SW 1271 (cell line): ENCODE results near the gene LCOR.
"Not testable (repeated sequence)": the region's sequence is repeated elsewhere in the genome, so short reads cannot be mapped to it uniquely, and the experiment has no call there.

Experiments
- DNase-seq, 2 experiments: peaks; one replicate each; lab custom pipeline; 2025; lab: John Stamatoyannopoulos, UW

The LCOR gene

DNA sequence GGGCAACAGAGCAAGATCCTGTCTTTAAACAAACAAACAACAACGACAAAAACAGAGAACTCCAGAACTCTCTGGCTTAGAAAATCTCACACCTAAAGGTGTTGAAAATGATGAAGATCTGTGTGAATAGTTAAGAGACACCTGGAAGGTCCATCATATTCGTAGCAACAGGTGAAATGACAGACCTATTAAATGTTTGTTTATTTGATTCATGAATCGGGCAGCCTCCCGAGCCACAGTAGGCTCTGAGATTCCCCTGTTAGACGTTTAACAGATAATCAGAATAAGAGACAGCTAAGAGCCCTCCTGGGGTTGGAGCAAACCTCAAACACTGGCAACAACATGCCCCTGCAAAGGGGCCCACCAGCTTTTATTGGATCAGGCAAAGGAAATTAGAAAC lies 103.7 kb downstream of the LCOR start:
- DNase-seq = no peak

DNA sequence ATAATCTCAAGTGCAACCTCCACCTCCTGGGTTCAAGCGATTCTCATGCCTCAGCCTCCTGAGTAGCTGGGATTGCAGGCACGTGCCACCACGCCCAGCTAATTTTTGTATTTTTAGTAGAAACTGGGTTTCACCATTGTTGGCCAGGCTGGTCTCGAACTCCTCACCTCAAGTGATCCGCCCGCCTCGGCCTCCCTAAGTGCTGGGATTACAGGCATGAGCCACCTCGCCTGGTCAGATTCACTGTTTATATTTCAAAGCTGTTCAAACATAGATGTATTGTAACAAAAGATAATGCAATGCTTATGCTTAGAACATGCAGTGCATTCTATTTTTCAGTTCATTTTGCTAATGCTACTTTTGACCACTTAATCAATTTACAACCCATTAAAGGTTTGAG lies 111.1 kb downstream of the LCOR start:
- DNase-seq = not testable (repeated sequence)

DNA sequence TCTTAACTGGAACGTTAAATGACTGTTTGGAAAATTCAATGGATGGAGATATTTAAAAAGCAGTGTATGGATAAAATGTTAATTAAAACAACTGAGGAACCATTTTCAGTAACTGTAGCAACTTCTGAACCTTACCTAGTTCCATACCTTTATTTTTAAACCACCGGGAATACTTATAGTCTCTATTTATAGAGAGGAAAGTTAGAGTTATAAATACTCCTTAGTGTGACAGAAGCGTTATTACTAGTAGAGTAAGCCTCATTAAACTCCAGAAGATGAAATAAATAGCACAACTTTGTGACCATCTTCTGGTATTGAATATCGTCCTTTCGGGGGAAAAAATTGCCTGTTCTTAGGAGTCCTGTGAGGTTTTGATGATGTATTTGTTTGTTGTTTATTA lies 114.9 kb downstream of the LCOR start:
- DNase-seq = no peak

DNA sequence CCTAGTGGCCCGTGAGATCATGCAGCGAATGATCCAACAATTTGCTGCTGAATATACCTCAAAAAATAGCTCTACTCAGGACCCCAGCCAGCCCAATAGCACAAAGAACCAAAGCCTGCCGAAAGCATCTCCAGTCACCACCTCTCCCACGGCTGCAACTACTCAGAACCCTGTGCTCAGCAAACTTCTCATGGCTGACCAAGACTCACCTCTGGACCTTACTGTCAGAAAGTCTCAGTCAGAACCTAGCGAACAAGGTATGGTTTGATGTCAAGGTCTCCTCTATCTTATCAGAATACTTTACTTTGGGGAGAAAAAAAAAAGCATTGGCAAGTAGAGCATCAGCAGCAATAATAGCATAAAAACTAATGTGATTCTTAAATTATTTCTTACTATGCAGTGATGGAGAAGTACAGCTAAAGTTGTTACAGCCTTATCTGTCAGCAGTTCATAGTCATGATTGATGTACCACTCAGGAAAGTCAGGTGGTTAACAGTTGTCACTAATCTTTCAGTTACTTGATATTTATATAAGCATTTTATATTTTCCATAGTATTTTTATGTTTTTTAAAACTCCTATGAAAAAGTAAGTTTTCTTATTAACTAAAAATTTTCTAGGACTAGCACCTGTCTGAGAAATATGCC lies 117.1 kb downstream of the LCOR start:
- DNase-seq = no peak

DNA sequence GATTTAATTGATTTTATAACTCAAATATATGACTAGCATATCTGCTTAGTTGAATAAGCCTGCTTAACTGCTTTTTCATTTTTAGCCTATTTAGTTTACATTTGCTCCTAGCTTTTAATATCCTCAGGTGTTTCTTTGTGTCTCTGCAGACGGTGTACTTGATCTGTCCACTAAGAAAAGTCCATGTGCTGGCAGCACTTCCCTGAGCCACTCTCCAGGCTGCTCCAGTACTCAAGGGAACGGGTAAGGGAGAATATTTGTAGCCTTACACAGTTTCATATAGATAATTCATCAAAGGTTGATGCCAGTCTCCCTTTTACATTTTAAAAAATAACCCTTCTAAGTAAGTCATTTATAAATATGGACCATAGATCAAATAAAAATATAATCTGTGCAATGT lies 119.9 kb downstream of the LCOR start:
- no peak for DNase-seq

DNA sequence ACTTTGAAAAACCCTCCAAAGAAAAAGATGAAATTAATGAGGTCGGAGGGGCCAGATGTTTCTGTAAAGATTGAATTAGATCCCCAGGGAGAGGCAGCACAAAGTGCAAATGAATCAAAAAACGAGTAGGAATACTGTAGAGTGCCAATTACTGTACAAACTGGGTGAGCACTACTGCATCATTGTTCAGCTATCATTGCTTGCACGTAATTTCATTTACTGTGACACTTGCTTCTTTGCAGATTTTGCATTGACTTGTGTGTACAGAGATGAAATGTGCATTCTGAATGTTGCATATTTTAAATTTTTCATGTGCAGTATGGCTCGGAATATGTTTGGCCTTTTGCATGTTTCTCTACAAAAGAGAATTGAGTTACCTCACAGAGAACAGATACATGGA lies 123.7 kb downstream of the LCOR start:
- no peak for DNase-seq

DNA sequence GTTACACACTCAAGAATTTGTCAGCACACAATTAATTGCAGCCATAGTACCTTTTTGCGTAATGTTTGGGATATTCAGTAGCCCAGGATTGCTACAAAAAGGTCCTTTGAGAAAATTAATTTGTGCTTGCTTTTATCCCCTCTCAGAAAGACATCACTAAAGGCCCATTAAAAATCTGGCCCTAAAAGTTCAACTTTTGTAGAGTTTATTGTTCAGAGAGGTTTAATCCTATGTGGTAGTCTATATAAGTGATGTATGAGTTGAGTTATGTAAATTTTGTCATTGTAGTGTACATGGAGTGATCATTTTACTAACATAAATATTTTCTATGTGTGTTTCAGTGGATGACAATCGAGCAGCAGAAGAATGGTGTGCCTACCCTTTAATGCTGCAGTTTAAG lies 126.0 kb downstream of the LCOR start:
- no peak for DNase-seq

DNA sequence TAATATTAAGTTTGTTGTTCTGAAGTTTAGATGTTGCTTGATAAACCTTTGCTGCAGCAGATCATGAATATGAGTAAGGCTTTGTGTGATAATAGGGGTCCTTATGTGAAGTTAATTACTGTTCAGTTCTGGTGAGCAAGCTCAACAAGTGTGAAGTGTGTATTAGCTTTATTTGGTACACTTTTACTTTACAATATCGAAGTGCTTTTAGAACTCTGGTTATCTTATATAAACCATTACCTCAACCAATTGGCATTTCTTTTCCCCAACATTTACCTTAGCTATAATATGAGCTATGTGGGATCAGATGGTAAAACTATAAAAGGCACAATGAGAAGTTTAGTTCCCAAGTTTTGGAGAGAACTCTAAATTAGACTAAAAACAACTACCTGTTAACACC lies 127.6 kb downstream of the LCOR start:
- DNase-seq = no peak

DNA sequence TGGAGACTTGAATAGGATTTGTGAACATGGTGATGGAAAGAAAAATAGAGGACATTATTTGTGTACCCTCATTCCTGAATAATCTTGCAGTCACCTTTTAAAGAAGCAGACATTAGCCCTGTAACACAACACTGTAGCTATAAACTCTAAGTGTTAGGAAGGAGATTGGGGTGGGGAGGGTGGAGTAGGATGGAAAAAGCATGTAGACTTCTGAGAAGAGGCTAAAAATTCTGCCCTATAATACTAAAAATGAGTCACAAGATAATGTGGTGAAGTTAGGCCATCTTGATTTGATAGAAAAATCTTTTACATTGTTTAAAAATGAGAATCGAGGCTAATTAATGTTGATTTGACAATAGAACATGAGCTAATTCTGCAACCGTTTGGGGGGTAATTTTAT lies 128.8 kb downstream of the LCOR start:
- DNase-seq = no peak

DNA sequence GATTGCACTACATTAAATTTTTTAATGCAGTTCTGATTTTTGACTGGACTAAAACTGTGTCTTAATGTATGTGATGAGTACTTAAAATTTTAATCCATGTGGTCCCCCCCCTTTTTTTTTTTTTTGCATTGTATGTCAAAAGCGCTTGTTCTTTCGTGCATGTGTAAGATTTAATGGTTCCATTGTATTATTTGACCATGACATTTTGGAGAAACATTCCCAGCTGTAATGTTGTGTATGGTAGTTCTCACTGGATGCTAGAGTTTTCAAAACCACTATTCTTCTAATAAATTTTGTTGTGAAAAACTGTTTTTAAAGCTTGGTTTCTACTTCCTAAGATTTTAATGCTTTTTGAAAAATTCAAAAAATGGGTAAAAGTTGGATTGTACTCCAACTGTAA lies 132.0 kb downstream of the LCOR start:
- no peak for DNase-seq

DNA sequence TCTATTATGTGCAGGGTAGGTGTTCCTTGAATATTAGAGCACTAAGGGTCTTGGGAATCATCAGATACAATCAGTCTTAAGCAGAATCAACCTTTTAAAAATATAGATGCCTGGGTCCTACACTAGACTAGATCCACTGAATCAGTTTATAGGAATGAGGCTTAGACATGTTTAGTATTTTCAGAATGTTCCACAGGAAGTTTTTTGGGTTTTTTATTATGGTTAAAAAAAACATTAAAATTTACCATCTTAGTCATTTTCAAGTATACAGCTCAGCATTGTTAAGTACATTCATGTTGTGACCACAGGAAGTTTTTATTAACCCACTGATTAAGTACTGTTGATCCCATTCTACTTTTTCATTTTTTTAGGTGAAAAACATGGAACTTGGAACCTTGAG lies 135.7 kb downstream of the LCOR start:
- no peak for DNase-seq

DNA sequence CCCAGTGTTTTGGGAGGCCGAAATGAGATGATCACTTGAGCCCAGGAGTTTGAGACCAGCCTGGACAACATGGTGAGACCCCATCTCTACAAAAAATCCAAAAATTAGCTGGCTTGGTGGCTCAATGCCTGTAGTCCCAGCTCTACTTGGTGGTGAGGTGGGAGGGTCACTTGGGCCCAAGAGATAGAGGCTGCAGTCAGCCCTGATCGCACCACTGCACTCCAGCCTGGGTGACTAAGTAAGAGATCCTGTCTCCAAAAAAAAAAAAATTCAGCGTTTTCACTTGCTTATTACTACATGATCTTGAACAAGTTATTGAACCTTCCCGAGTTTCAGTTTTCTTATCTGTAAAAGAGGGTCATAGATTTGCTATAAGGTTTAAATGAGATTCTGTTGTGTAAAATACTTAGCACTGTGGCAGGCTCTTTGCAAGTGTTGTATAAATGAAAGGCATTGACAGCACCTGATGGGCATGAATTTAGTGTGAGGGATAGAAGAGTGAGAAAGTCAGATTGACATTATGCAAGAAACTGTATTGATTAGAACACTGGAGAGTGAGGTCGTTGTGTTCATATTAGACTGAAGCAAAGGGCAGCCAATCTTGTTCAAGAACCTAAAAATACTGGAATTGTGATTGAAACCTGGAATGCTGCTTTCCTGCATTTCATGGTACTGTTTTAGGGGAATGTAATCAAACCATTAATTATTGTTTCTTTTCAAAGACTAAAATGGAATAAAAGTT lies 136.8 kb downstream of the LCOR start:
- DNase-seq = no peak

DNA sequence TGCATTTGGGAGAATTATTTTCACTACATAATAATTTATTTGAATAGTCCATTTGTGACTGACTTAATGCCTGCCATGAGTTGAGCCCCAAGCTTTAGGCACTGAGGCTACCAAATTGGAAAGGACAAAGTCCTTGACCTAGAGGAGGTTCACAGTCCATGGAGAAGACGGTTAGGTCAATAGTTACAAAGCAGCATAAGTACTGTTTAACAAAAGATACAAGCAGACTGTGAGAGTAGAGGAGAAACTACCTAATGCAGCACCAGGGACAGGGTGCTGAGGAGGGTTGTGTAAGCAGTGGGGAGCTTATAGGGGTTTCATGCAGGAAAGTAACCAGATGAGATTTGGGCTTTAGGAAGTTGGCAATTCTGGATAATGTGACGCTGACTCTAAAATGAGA lies 139.2 kb downstream of the LCOR start:
- DNase-seq = no peak

DNA sequence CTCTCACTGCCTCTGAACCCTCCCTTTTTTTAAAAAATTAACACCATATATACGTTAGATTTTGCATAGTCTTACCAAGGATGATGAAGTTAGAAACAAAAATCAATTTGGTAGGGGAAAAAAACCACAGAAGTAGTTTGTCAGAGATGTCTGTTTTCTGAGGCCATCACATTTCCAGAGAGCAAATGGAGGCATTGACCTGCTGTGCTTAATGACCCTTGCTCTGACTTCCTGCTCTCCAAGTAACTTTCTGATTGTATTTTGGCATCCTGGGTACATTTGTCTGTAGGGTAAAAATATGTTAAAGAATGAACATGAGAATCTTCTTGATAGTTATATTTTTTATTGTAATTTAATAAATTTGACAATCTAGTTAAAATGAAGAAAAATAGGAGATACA lies 140.2 kb downstream of the LCOR start:
- no peak for DNase-seq

DNA sequence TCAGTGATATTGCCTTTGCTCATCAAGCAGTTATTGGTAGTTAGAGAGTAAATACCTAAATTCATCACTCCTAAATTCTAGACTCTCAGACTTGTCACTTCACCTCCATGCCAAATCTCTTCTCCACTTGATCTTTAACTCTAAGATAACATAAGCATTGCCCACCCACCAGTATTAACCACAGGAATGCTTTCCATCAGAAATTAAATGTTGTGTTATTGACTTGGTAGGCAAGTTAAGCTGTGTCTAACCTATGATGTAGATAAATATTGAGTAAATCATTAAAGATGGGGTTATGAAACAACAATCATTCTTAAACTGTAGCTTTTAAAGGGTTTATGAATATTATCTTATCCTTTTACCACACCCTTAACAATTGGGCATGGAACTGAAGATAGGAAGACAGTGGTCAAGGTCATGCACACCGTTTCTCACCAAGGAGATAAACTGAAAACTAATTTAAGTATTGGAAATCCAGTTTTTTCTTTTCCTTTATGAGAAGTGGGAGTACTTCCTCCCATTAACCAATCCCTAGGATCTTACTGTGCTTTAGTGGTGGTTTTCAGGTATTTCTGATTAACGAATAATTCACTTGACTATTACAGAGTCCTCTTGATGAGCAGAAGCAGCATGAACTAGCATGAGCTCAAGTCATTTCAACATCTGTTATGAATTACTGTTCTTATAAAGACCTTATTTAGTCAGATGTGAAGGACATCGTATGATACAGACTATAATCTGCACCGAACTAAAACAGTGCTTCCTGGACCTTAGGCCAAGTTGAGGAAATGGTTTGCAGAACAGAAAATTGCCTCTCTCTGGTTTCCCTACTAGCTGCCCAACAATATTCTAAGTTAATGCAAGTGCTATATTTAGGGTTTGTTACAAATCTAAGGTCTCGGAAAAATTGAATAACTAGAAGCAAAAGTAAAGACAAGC lies 142.0 kb downstream of the LCOR start:
- DNase-seq = no peak

DNA sequence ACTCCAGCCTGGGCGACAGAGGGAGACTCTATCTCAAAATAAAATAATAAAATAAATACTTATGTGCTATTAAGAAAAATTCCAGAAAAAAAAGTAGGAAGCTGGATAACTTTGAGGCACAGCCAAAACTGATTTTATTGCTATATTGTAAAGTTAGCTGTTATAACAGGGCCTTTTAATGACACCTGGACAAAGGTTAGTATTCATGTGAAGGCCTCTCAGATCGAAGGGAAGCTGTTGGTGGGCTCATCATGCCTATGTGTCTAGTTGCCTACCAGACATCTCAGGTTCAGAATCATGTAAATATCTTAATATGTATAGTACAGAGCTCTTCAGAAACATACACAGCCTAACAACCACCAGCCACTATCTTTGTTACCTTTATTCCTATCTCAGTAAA lies 143.0 kb downstream of the LCOR start:
- no peak for DNase-seq

DNA sequence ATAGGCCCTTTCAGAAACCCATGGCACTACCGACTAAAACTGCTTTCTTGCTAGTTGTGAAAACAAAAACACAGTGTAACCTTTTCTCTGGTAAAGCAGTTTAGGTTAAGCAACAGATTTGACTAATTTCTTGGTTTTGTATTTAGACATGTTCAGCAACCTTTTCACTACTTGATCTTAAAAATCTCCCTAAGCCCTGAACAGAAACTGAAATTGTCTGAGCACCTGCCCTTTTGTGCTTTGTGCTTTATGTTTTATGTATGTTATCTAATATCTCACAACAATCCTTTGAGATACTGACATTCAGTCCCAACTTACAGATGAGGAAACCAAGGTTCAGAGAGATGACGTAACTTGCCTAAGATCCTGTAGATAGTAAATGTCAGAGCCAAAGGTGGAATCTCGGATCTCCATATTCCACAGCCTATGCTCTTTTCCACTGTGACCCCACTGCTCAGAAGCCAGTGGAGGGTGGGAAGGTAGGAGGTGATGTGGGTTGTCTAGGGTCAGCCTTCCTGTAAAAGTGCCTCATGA lies 146.6 kb downstream of the LCOR start:
- no peak for DNase-seq

DNA sequence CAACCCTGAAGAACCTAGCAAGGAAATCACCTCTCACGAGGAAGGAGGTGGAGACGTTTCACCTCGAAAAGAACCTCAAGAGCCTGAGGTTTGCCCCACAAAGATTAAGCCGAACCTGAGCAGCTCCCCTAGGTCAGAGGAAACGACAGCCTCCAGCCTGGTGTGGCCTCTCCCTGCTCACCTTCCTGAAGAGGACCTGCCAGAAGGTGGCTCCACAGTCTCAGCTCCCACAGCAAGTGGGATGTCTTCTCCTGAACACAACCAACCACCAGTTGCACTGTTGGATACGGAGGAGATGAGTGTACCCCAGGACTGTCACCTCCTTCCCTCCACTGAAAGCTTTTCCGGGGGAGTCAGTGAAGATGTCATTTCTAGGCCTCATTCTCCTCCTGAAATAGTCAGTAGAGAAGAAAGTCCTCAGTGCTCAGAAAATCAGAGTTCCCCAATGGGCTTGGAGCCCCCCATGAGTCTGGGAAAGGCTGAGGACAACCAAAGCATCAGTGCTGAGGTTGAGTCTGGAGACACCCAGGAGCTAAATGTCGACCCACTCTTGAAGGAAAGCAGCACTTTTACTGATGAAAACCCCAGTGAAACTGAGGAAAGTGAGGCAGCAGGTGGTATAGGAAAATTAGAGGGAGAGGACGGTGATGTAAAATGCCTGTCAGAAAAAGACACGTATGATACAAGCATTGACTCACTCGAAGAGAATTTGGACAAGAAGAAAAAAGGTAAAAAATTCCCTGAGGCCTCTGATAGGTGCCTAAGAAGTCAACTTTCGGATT lies 150.2 kb downstream of the LCOR start:
- DNase-seq = no peak

DNA sequence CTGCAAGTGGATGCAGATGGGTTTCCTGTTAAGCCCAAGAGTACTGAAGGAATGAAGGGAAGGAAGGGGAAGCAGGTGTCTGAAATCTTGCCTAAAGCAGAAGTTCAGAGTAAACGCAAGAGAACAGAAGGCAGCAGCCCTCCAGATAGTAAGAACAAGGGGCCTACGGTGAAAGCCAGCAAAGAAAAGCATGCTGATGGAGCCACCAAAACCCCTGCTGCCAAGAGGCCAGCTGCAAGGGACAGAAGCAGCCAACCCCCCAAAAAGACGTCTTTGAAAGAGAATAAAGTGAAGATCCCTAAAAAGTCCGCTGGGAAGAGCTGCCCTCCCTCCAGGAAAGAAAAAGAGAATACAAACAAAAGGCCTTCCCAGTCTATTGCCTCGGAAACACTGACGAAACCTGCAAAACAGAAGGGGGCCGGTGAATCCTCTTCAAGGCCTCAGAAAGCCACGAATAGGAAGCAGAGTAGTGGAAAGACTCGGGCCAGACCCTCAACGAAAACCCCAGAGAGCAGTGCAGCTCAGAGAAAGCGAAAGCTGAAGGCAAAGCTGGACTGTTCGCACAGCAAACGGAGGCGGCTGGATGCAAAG lies 152.5 kb downstream of the LCOR start:
- no peak for DNase-seq

DNA sequence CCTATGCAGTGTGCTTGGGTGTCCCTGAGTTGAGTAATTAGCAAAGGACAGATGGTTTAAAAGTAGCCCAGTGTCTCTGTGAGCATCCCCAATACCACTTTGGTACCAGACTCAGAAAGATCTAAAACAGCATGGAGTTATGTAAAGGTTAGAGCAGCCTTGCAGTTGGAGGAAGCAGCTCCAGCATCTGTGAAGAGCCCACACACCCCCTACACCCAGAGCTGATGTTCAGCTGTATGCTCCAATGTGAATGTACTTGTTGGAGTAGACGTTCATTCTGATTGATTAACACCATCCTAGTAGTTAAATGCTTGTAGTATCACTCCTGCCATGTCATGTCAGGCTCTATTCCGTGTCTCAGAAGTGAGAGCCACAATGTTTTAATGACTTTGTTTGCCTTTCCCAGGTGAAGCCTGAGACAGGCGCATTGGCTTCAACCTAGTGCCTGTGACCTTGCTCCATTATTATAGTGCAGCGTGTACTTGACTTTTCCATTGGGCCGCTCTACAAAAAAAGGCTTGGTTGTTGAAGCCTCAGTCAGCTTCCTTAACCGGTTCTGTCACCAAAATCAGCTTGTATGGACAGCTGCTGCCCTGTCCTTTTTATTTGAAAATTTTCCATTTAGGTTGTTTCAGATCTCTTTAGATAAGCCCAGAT lies 154.2 kb downstream of the LCOR start:
- DNase-seq = no peak
